H1 (cell line): Measurements from ENCODE around the gene SLC24A3. TPM values are rescaled to one million over a fixed set of nuclear protein-coding genes. Genes with fewer than 3 reads are reported as not detected.

Experiments used
- CTCF ChIA-PET: fragments of 300-600 bp; sonication (Branson Sonifier 250); formaldehyde crosslinking; loops from one replicate; lab custom pipeline; 2021; ENCODE audit not compliant: partially characterized antibody; lab: Charles Lee
- POLR2A ChIA-PET: fragments of 300-600 bp; sonication (Branson Sonifier 250); formaldehyde crosslinking; loops from one replicate; lab custom pipeline; 2021; ENCODE audit warnings: inconsistent platforms; ENCODE audit not compliant: partially characterized antibody; lab: Charles Lee
- DNase-seq, 2 experiments: peaks; one replicate each; pipeline versions ENCODE4 v3.0.0 to v3.0.0-alpha.2; 2010 to 2022; ENCODE audit warnings: low spot score in 2 of 2, low read depth in 1 of 2, mixed read lengths in 1 of 2
- FAIRE-seq: peaks from 2 replicates; lab custom pipeline; 2011; peaks lifted over from hg19 to GRCh38; lab: Jason Lieb, UNC
- H2AFZ ChIP-seq: 2 replicates; pipeline ENCODE4 v1.8.1; 2012; ENCODE audit warnings: low read length, inconsistent platforms
- H2AK5ac ChIP-seq: 2 replicates; pipeline ENCODE4 v1.6.1; 2013; ENCODE audit warnings: low read depth, low read length
- H2BK120ac ChIP-seq: replicated peaks from 2 replicates; pipeline ENCODE3; 2013; ENCODE audit warnings: low read depth, low read length, inconsistent platforms
- H2BK12ac ChIP-seq: 2 replicates; pipeline ENCODE4 v1.6.1; 2013; ENCODE audit warnings: low read depth, low read length
- H2BK15ac ChIP-seq: 2 replicates; pipeline ENCODE4 v1.6.1; 2013; ENCODE audit warnings: low read length
- H2BK20ac ChIP-seq: 2 replicates; pipeline ENCODE4 v1.6.1; 2013; ENCODE audit warnings: low read length
- H2BK5ac ChIP-seq: 2 replicates; pipeline ENCODE4 v1.6.1; 2013; ENCODE audit warnings: low read depth, low read length
- H3K14ac ChIP-seq: 2 replicates; pipeline ENCODE4 v1.6.1; 2013; ENCODE audit warnings: inconsistent platforms; ENCODE audit not compliant: insufficient read length
- H3K18ac ChIP-seq: 2 replicates; pipeline ENCODE4 v1.6.1; 2013; ENCODE audit warnings: low read length; ENCODE audit errors: extremely low read depth
- H3K23ac ChIP-seq: 2 replicates; pipeline ENCODE4 v1.6.1; 2013; ENCODE audit warnings: inconsistent platforms; ENCODE audit not compliant: insufficient read length
- H3K23me2 ChIP-seq: 2 replicates; pipeline ENCODE4 v1.6.1; 2013; ENCODE audit warnings: low read depth, low read length
- H3K27ac ChIP-seq: 2 replicates; pipeline ENCODE4 v1.6.1; 2011; ENCODE audit warnings: low read depth, low read length, inconsistent platforms
- H3K27me3 ChIP-seq, 4 experiments: replicated peaks in 1 of 4; 1 replicate in 1 of 4; 2 replicates in 3 of 4; pipeline versions ENCODE4 v1.6.1 to v1.8.1; 2011 to 2013; ENCODE audit warnings: low read length in 3 of 4, mild to moderate bottlenecking in 3 of 4, inconsistent platforms in 2 of 4, mixed read lengths in 2 of 4, moderate library complexity in 1 of 4; ENCODE audit not compliant: control insufficient read depth in 3 of 4, insufficient read depth in 3 of 4; ENCODE audit errors: extremely low read depth in 1 of 4
- H3K36me3 ChIP-seq, 4 experiments: 2 replicates each; pipeline versions ENCODE4 v1.6.1 to v1.8.1; 2011 to 2013; ENCODE audit warnings: mild to moderate bottlenecking in 4 of 4, low read length in 3 of 4, moderate library complexity in 2 of 4, control low read depth in 1 of 4, inconsistent platforms in 1 of 4; ENCODE audit not compliant: insufficient read depth in 4 of 4, control insufficient read depth in 2 of 4
- H3K4ac ChIP-seq: replicated peaks from 2 replicates; pipeline ENCODE3; 2013; ENCODE audit warnings: low read length, low read depth, mixed read lengths, inconsistent platforms; ENCODE audit not compliant: insufficient read length
- H3K4me1 ChIP-seq, 4 experiments: replicated peaks in 1 of 4; 1 replicate in 1 of 4; 2 replicates in 3 of 4; pipeline versions ENCODE4 v1.6.1 to v1.8.1; 2011 to 2013; ENCODE audit warnings: low read length in 3 of 4, inconsistent platforms in 2 of 4, mixed read lengths in 1 of 4; ENCODE audit not compliant: insufficient read depth in 4 of 4, control insufficient read depth in 3 of 4
- H3K4me2 ChIP-seq, 2 experiments: 2 replicates each; pipeline versions ENCODE4 v1.6.1 to v1.8.1; 2011 to 2013; ENCODE audit warnings: low read depth in 2 of 2, low read length in 2 of 2, control low read depth in 1 of 2, inconsistent platforms in 1 of 2, mild to moderate bottlenecking in 1 of 2; ENCODE audit not compliant: insufficient read depth in 1 of 2
- H3K4me3 ChIP-seq, 4 experiments: fragments of 200-600, 300-600 bp in 1 of 4; sonication (generic), shearing (Covaris generic), sonication (Bioruptor Twin) in 1 of 4; 2 replicates each; pipeline versions ENCODE4 v1.5.1 to v1.8.1; 2011 to 2016; ENCODE audit warnings: low read length in 4 of 4, low read depth in 3 of 4, control low read depth in 2 of 4, inconsistent platforms in 2 of 4, mild to moderate bottlenecking in 2 of 4, mixed read lengths in 1 of 4, moderate library complexity in 1 of 4; ENCODE audit not compliant: insufficient read depth in 2 of 4; ENCODE audit errors: extremely low read depth in 1 of 4
- H3K56ac ChIP-seq: replicated peaks from 2 replicates; pipeline ENCODE3; 2013; ENCODE audit warnings: low read depth, mild to moderate bottlenecking, mixed read lengths, low read length, inconsistent platforms; ENCODE audit not compliant: insufficient read length
- H3K79me1 ChIP-seq: 2 replicates; pipeline ENCODE4 v1.6.1; 2013; ENCODE audit warnings: low read depth, low read length, control low read depth
- H3K79me2 ChIP-seq, 2 experiments: 2 replicates each; pipeline versions ENCODE4 v1.6.1 to v1.8.1; 2012 to 2013; ENCODE audit warnings: low read length in 2 of 2, mild to moderate bottlenecking in 2 of 2, inconsistent platforms in 1 of 2; ENCODE audit not compliant: insufficient read depth in 2 of 2, control insufficient read depth in 1 of 2
- H3K9ac ChIP-seq, 4 experiments: replicated peaks in 1 of 4; 1 replicate in 1 of 4; 2 replicates in 3 of 4; pipeline versions ENCODE4 v1.6.1 to v1.8.1; 2011 to 2013; ENCODE audit warnings: low read depth in 3 of 4, low read length in 3 of 4, control low read depth in 2 of 4, mild to moderate bottlenecking in 2 of 4, moderate library complexity in 2 of 4, inconsistent platforms in 1 of 4; ENCODE audit errors: extremely low read depth in 1 of 4
- H3K9me3 ChIP-seq, 2 experiments: 2 replicates each; pipeline versions ENCODE4 v1.6.1 to v1.8.1; 2012 to 2013; ENCODE audit warnings: mild to moderate bottlenecking in 2 of 2, moderate library complexity in 2 of 2, control low read depth in 1 of 2, inconsistent platforms in 1 of 2, low read depth in 1 of 2, low read length in 1 of 2, mixed read lengths in 1 of 2; ENCODE audit not compliant: insufficient read depth in 2 of 2
- H4K20me1 ChIP-seq, 2 experiments: replicated peaks in 1 of 2; 2 replicates each; pipeline versions ENCODE3 to v1.8.1; 2011 to 2013; ENCODE audit warnings: inconsistent platforms in 2 of 2, low read length in 2 of 2, mild to moderate bottlenecking in 1 of 2; ENCODE audit not compliant: insufficient read depth in 2 of 2, control insufficient read depth in 1 of 2
- H4K5ac ChIP-seq: 2 replicates; pipeline ENCODE4 v1.6.1; 2013; ENCODE audit warnings: low read length, low read depth, mixed read lengths, inconsistent platforms; ENCODE audit not compliant: insufficient read length
- H4K8ac ChIP-seq: 2 replicates; pipeline ENCODE4 v1.8.0; 2013; ENCODE audit warnings: mild to moderate bottlenecking, moderate library complexity, low read length, inconsistent platforms; ENCODE audit not compliant: insufficient read depth; ENCODE audit errors: extremely low read depth
- H4K91ac ChIP-seq: replicated peaks from 2 replicates; pipeline ENCODE3; 2013; ENCODE audit warnings: low read length, mixed read lengths, inconsistent platforms; ENCODE audit not compliant: insufficient read length
- BRCA1 ChIP-seq: IDR thresholded peaks from 2 replicates; pipeline ENCODE4 v1.6.1; 2012; ENCODE audit warnings: low read depth, low read length, improper control_type of control experiment
- CTBP2 ChIP-seq: IDR thresholded peaks from 2 replicates; pipeline ENCODE4 v1.7.0; 2011; ENCODE audit warnings: borderline replicate concordance, mild to moderate bottlenecking, moderate library complexity, mixed read lengths, low read length; ENCODE audit not compliant: insufficient read depth, insufficient read length
- GABPA ChIP-seq: IDR thresholded peaks from 2 replicates; pipeline ENCODE4 v1.6.1; 2011; ENCODE audit warnings: mild to moderate bottlenecking, low read length, moderate library complexity, borderline replicate concordance; ENCODE audit not compliant: insufficient read depth
- SIRT6 ChIP-seq: IDR thresholded peaks from one replicate; pipeline ENCODE4 v1.7.1; 2012; ENCODE audit warnings: low read length, inconsistent platforms
- SIX5 ChIP-seq: IDR thresholded peaks from 2 replicates; pipeline ENCODE4 v1.6.1; 2011; ENCODE audit warnings: mild to moderate bottlenecking, low read depth, low read length
- YY1 ChIP-seq: IDR thresholded peaks from 2 replicates; pipeline ENCODE4 v1.6.1; 2011; ENCODE audit warnings: low read depth, mild to moderate bottlenecking, low read length
- WGBS, 2 experiments: shearing (Covaris generic) in 1 of 2; methylation state at CpG; one replicate each; pipeline versions ENCODE4 v1.1.6 to v1.1.7; 2013 to 2015; ENCODE audit warnings: low lambda C conversion rate in 2 of 2, mixed read lengths in 2 of 2, inconsistent platforms in 1 of 2, low coverage in 1 of 2, missing lambda C conversion rate in 1 of 2; ENCODE audit not compliant: insufficient replicate concordance in 2 of 2, insufficient coverage in 1 of 2, insufficient read length in 1 of 2; ENCODE audit errors: extremely low coverage in 1 of 2, missing lambda C conversion rate in 1 of 2; 5-methylcytosine and 5-hydroxymethylcytosine counted together
- polyA plus RNA-seq, 7 experiments: library from polyadenylated mRNA; depleted of rRNA in 3 of 7; stranded (reverse) in 5 of 7; unstranded in 2 of 7; fragments of >200 nt in 5 of 7; fragments of 200-250 nt in 2 of 7; gene quantifications; 1 replicate in 5 of 7; 2 replicates in 1 of 7; 4 replicates in 1 of 7; pipeline versions ENCODE4 v1.2.1 to v1.2.3, GENCODE V29; 2011 to 2013; ENCODE audit warnings: missing spikeins in 2 of 7, mixed read lengths in 2 of 7
- total RNA-seq: library from RNA; stranded (reverse); fragmentation: NEBNext Ultra II Directional; extraction: Animal tissue kit (Norgen Biotek cat#: 25700); gene quantifications from 2 replicates; pipeline ENCODE4 v1.2.1, GENCODE V29; 2021

The SLC24A3 gene
- total and polyA plus RNA-seq, 2 of the 8 experiments (the other 6 are each of a cell fraction or from before 2014, with no cell fraction given): 4.5 to 6.3 TPM

GRCh38 chr20:19302714-19303113, 90.3 kb downstream of the SLC24A3 start:
- Histone ChIP-seq H3K4me1 (peaks cover 0 to 6% (median 1%) of the 10 kb centered on the region in 4 experiments; a peak in 2 of 7 replicates), H3K27me3 (no peaks in the 10 kb centered on the region), H2BK5ac (no peak overlapping the region), H2BK15ac (no peak overlapping the region), H2BK12ac (no peak overlapping the region), H3K9ac (no peak overlapping the region), H3K79me2 (no peaks in the 10 kb centered on the region), H3K56ac (no peak overlapping the region), H4K91ac (no peak overlapping the region), H4K5ac (no peak overlapping the region)
- no peak for TF ChIP-seq BRCA1
- TF ChIP-seq GABPA: no peak
- TF ChIP-seq YY1: no peak
- no peak for TF ChIP-seq SIX5
- TF ChIP-seq SIRT6: no peak
- no peak for TF ChIP-seq CTBP2
- TF ChIP-seq, all 59 proteins: peak for 0
- DNase-seq (no peak), FAIRE-seq (no peak)
- WGBS, 2 experiments: 95% methylated on average over 3 of the region's 3 CpGs; no CpG with 5 or more reads in 1 of the 2 experiments
- POLR2A ChIA-PET: no interaction called here
- Histone ChIP-seq H3K4me3 (no peak overlapping the region), H3K79me1 (no peaks in the 10 kb centered on the region), H4K20me1 (no peaks in the 10 kb centered on the region), H3K27ac (no peak overlapping the region), H2AK5ac (no peak overlapping the region), H3K4me2 (no peak overlapping the region), H4K8ac (no peak overlapping the region), H3K9me3 (peaks cover 2 to 5% of the 10 kb centered on the region in 2 experiments; a peak in 1 of 4 replicates), H2AFZ (no peak overlapping the region), H3K36me3 (no peaks in the 10 kb centered on the region; a peak in 1 of 8 replicates), H3K18ac (no peak overlapping the region), H3K14ac (no peak overlapping the region), H3K23ac (no peak overlapping the region), H3K4ac (no peak overlapping the region), H3K23me2 (no peaks in the 10 kb centered on the region; the same call in none of the 2 replicates), H2BK20ac (no peak overlapping the region), H2BK120ac (no peak overlapping the region)
- CTCF ChIA-PET: no interaction called here
